LNCaP clone FGC (cell line): Measurements from ENCODE around the gene LIM2.

ENCODE experiments used
- DNase-seq: peaks from one replicate; pipeline ENCODE4 v3.0.0-alpha.2; 2011; ENCODE audit warnings: low read depth
- H3K4me3 ChIP-seq: 2 replicates; pipeline ENCODE4 v1.5.1; 2011; ENCODE audit warnings: mild to moderate bottlenecking, low read depth, low read length, control low read depth
- CTCF ChIP-seq: IDR thresholded peaks from 2 replicates; pipeline ENCODE4 v1.5.1; 2012; ENCODE audit warnings: mild to moderate bottlenecking; ENCODE audit not compliant: control insufficient read depth, insufficient read depth; ENCODE audit errors: extremely low read depth

Gene LIM2

GRCh38 chr19:51396175-51396574 lies 8.4 kb upstream of the LIM2 start:
- DNase-seq: no peak
- no peak overlapping the region for H3K4me3 ChIP-seq
- no peak for TF ChIP-seq CTCF

GRCh38 chr19:51394050-51394836 lies 6.5 kb upstream of the LIM2 start:
- TF ChIP-seq CTCF: peak; percentile 32
- H3K4me3 ChIP-seq: peak overlapping the region; percentile 66
- peak; percentile 99 for DNase-seq

- no peak for DNase-seq
- TF ChIP-seq CTCF: no peak
- no peak overlapping the region for H3K4me3 ChIP-seq
Measured at GRCh38 chr19:51392701-51393100, 4.9 kb upstream of the LIM2 start.

GRCh38 chr19:51391073-51391611 lies 3.4 kb upstream of the LIM2 start:
- H3K4me3 ChIP-seq: no peak overlapping the region
- no peak for DNase-seq
- TF ChIP-seq CTCF: no peak

GRCh38 chr19:51389143-51389542 lies 1.4 kb upstream of the LIM2 start:
- no peak overlapping the region for H3K4me3 ChIP-seq
- TF ChIP-seq CTCF: no peak
- DNase-seq: no peak

- no peak for TF ChIP-seq CTCF
- DNase-seq: no peak
- H3K4me3 ChIP-seq: no peak overlapping the region
Measured at GRCh38 chr19:51386882-51387520, 773 bp downstream of the LIM2 start.
